Measurements from ENCODE around the gene MINDY4.

MINDY4 gene

GRCh38 chr7:30908681-30909080, 137.5 kb downstream of the MINDY4 start:
- CTCF ChIA-PET = interaction anchor here (1.2 kb wide), 1 partner anchor 30 kb away, joined by 3 read pairs; no protein-coding TSS in a partner anchor
- no peak for TF ChIP-seq ZNF214 (tag by site-specific recombination; IDR thresholded peaks at IDR 0.05; ENCODE audit: borderline replicate concordance)
- TF ChIP-seq ZNF155 (tag by site-specific recombination; IDR thresholded peaks at IDR 0.05) = no peak
- no peak for TF ChIP-seq ZNF514 (tag by site-specific recombination; IDR thresholded peaks at IDR 0.05)
- no peak for TF ChIP-seq KLF16 (tag by site-specific recombination; IDR thresholded peaks at IDR 0.05)
- no peak for TF ChIP-seq ZNF645 (tag by site-specific recombination; IDR thresholded peaks at IDR 0.05)
- no peak for TF ChIP-seq PRDM2 (tag by site-specific recombination; IDR thresholded peaks at IDR 0.05; ENCODE audit: borderline replicate concordance)
- H3K4me1 ChIP-seq (ENCODE audit: control insufficient read depth, insufficient read depth, low read length) = no peaks in the 10 kb centered on the region

GRCh38 chr7:30909431-30909830, 138.2 kb downstream of the MINDY4 start:
- no peak overlapping the region for H3K4me3 ChIP-seq (ENCODE audit: low read depth, low read length)
- no peak overlapping the region for H3K27ac ChIP-seq (ENCODE audit: extremely low read depth, low read depth, low read length)
- POLR2A ChIA-PET = no interaction called here
- no peaks in the 10 kb centered on the region for H3K4me1 ChIP-seq (ENCODE audit: control insufficient read depth, insufficient read depth, low read length)
- no peaks in the 10 kb centered on the region for H3K36me3 ChIP-seq (ENCODE audit: control insufficient read depth in 2 of 2, insufficient read depth in 1 of 2, low read length in 2 of 2)
- no peaks in the 10 kb centered on the region for H3K9me3 ChIP-seq (ENCODE audit: control insufficient read depth, insufficient read depth, low read depth, low read length)
- TF ChIP-seq HOXC10 (CRISPR knock-in tag; IDR thresholded peaks at IDR 0.05) = no peak
- TF ChIP-seq SETDB1 (IDR thresholded peaks at IDR 0.05; ENCODE audit: insufficient read length, low read length) = no peak
- no peak for TF ChIP-seq ZFP37 (tag by site-specific recombination; IDR thresholded peaks at IDR 0.05)
- no peak for TF ChIP-seq ZNF416 (tag by site-specific recombination; IDR thresholded peaks at IDR 0.05)
- TF ChIP-seq HOXA7 (CRISPR knock-in tag; IDR thresholded peaks at IDR 0.05; ENCODE audit: borderline replicate concordance) = no peak
- no peak for TF ChIP-seq ZNF239 (tag by site-specific recombination; IDR thresholded peaks at IDR 0.05)
- TF ChIP-seq ZNF701 (tag by site-specific recombination; IDR thresholded peaks at IDR 0.05) = no peak
- no peak for TF ChIP-seq ZNF169 (tag by site-specific recombination; IDR thresholded peaks at IDR 0.05)
- TF ChIP-seq SCRT1 (tag by site-specific recombination; IDR thresholded peaks at IDR 0.05; ENCODE audit: borderline replicate concordance) = no peak
- TF ChIP-seq OSR2 (tag by site-specific recombination; IDR thresholded peaks at IDR 0.05) = no peak
- TF ChIP-seq ZNF157 (tag by site-specific recombination; IDR thresholded peaks at IDR 0.05) = no peak
- TF ChIP-seq ZNF184 (tag by site-specific recombination; IDR thresholded peaks at IDR 0.05) = no peak
- TF ChIP-seq ZNF148 (tag by site-specific recombination; IDR thresholded peaks at IDR 0.05; ENCODE audit: borderline replicate concordance) = no peak
- TF ChIP-seq ZNF585B (tag by site-specific recombination; IDR thresholded peaks at IDR 0.05) = no peak
- TF ChIP-seq ZNF211 (tag by site-specific recombination; IDR thresholded peaks at IDR 0.05; ENCODE audit: low read depth) = no peak
- TF ChIP-seq ZNF433 (tag by site-specific recombination; IDR thresholded peaks at IDR 0.05; ENCODE audit: low read depth) = no peak
- no peak for TF ChIP-seq ZBTB10 (tag by site-specific recombination; IDR thresholded peaks at IDR 0.05)
- no peak for TF ChIP-seq BCL11B (tag by site-specific recombination; IDR thresholded peaks at IDR 0.05; ENCODE audit: low read depth)
- CTCF ChIA-PET = interaction anchor here (1.1 kb wide), 1 partner anchor 11 kb away, joined by 4 read pairs; no protein-coding TSS in a partner anchor

More at GRCh38 chr7:30908681-30909080, 137.5 kb downstream of the MINDY4 start:
- Histone ChIP-seq H3K4me3 (ENCODE audit: low read depth, low read length) (no peak overlapping the region), H3K27ac (ENCODE audit: extremely low read depth, low read depth, low read length) (no peak overlapping the region), H3K36me3 (ENCODE audit: control insufficient read depth in 2 of 2, insufficient read depth in 1 of 2, low read length in 2 of 2) (no peaks in the 10 kb centered on the region), H3K9me3 (ENCODE audit: control insufficient read depth, insufficient read depth, low read depth, low read length) (no peaks in the 10 kb centered on the region)
- POLR2A ChIA-PET = no interaction called here
